Activated T-cell treated with anti-CD3 and anti-CD28 coated beads, Interleukin-2, amount 50 U/mL, for 1 hour (primary cell): ENCODE results near the gene NTN4.
"Not testable (repeated sequence)": the region's sequence is repeated elsewhere in the genome, so short reads cannot be mapped to it uniquely, and the experiment has no call there.

Source experiments
- DNase-seq: peaks from one replicate; pipeline ENCODE4 v3.0.0-alpha.2; 2020

Gene NTN4

DNA sequence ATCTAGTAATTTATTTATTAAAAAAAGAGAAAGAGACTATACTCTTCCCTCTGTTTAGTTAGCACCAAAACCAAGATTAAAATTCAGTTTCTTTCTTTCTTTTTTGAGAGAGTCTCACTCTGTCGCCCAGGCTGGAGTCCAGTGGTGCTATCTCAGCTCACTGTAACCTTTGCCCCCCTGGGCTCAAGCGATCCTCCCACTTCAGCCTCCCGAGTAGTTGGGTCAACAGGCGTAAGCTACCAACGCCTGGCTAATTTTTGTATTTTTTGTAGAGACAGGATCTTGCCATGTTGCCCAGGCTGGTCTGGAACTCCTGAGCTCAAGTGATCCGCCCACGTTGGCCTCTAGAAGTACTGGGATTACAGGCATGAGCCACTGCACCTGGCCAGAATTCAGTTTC, 174.1 kb downstream of the NTN4 start:
- not testable (repeated sequence) for DNase-seq

DNA sequence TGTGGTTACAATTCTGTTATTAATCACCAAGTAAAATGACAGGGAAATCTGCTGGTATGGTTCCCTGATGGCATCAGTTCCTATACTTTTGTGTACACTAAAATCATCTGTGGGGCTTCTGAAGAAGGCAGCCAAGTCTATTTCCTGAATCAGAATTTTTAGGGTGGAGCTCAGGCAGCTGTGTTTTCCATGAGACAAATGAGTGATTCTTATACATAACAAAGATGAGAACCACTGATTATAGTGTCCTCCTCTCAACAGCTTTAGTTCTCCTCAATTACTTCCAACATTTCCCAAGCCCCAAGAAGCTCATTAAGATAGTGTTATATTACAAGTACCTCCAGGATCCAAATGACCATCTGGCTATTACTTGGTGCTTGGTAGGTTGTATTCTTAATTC, 174.8 kb downstream of the NTN4 start:
- DNase-seq: no peak

DNA sequence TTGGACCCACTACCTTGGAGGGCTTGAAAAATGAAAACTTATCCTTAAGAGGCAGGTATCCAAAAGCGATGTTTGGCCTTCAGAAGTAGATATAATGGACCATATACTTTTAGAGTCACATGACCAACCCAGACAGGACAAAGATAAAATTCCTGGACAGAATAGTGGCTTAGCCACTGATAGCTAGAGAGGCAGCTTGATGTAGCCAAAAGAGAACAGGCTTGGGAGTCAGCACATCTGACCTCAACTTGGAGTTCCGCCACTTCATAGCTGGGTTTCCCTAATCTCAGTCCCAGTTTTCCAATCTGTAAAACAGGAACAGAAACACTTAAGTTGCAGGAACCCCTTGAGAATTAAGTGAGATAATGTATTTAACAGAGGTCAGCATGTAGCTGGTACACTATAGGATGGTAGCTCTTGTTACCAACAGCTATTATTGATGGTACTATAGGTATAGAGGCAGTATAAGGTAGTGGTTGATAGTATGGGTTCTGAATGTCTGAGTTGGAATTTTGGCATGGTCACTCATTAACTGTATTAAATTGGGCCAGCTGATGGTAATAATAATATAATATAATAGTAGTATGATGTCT, 176.1 kb downstream of the NTN4 start:
- no peak for DNase-seq

DNA sequence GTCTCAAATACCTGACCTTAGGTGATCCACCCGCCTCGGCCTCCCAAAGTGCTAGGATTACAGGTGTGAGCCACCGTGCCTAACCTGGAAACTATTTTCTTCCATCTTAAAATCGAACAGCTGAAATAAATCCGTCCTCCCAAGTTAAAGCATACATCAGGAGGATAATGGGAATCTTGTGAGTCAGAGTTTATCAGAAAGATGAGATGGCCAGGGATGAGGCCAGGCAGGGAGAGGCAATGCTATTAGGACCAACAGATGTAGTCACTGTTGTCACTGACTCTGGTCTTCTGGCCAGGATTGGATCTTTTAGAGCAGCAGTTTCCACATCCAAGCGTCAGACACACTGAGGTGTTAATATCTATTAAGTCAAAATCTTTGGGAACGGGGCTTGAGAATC, 177.5 kb downstream of the NTN4 start:
- no peak for DNase-seq

DNA sequence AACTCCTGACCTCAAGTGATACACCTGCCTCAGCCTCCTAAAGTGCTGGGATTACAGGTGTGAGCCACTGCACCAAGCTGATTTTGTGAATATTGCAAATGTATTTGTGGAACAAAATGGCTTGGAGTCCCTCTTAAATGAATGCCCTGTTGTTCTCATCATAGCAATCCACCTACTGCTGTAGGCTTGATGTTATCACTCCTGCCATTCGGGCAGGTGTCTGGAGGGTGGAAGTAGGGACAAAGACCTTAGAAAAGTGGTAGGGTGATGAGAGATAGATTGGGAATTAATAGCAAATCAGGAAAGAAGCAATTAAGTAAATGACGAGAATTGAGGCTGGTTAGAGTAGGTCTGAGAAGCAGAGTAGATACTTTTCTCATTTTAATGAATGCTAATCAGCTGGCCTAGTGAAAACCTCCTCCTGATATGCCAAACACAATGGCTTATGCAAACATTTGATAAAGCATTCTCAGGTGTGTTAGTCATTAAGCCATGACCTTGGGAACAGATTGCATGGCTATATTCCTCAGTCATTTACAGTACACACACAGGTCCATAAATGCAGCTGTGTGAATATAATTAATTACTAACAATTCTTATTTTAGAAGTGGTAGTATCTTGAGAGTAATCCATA, 178.8 kb downstream of the NTN4 start:
- DNase-seq: no peak

DNA sequence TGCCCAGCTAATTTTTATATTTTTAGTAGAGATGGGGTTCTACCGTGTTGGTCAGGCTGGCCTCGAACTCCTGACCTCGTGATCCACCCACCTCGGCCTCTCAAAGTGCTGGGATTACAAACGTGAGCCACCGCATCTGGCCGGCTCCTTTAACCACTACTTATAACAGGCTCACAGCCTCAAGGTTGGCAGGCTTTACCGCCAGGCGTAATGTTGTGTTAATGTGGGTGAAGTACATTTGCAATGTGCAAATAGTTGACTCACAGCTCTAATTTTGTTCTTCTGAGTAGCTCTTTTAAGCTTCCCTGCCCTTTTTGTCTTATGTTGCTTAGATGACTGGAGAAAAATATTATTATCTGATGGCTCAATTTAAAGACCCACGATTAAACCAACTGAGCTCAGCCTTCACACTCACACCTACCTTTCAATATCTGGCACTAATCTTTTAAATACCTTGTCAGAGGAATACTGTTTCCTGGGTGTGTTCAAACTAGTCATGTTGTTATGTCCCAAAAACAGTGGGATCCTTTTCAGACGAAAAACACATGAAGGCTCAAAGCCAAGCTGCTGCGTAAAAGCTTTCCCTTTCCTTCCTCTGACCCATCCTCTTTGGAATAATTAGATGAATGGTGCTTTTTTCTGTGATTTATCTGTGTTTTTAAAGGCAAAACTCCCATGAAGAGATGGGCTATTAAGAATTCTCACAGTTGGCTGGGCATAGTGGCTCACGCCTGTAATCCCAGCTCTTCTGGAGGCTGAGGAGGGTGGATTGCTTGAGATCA, 182.1 kb downstream of the NTN4 start:
- DNase-seq: no peak
